WTC11 (cell line): Measurements from ENCODE around the gene A1CF. TPM values are rescaled to one million over a fixed set of nuclear protein-coding genes. Genes with fewer than 3 reads are reported as not detected.

Source experiments
- ATAC-seq: fragments of 200-7000 bp; cut with Tn5 transposase; 2 replicates; pipeline ENCODE4 v1.10.0; 2021; ENCODE audit warnings: mild to moderate bottlenecking, moderate library complexity
- CTCF ChIA-PET: fragments of 300-600 bp; sonication (Branson Sonifier 250); formaldehyde crosslinking; loops from one replicate; lab custom pipeline; 2021; ENCODE audit warnings: antibody characterized with exemption; lab: Charles Lee
- POLR2A ChIA-PET: fragments of 350-600 bp; sonication (Branson Sonifier 250); formaldehyde crosslinking; loops from one replicate; lab custom pipeline; 2021; ENCODE audit warnings: antibody characterized with exemption; lab: Charles Lee
- DNase-seq: peaks from one replicate; pipeline ENCODE4 v3.0.0; 2021; ENCODE audit warnings: low spot score
- H3K27ac Mint-ChIP-seq: 2 replicates; pipeline ENCODE4 v1.8.0; 2021; ENCODE audit warnings: mixed read lengths
- H3K27me3 Mint-ChIP-seq: 2 replicates; pipeline ENCODE4 v1.8.0; 2021; ENCODE audit warnings: low read depth, mild to moderate bottlenecking, moderate library complexity, mixed read lengths
- H3K36me3 Mint-ChIP-seq: 2 replicates; pipeline ENCODE4 v1.8.0; 2021; ENCODE audit warnings: mixed read lengths
- H3K4me1 Mint-ChIP-seq: 2 replicates; pipeline ENCODE4 v1.8.0; 2022; ENCODE audit warnings: mixed read lengths
- H3K4me3 Mint-ChIP-seq: 2 replicates; pipeline ENCODE4 v1.8.0; 2021; ENCODE audit warnings: mild to moderate bottlenecking, moderate library complexity, mixed read lengths
- H3K9me3 Mint-ChIP-seq: 2 replicates; pipeline ENCODE4 v1.8.0; 2021; ENCODE audit warnings: mixed read lengths
- AFF4 ChIP-seq: sonication (generic); formaldehyde crosslinking; IDR thresholded peaks from 2 replicates; pipeline ENCODE4 v1.8.1; 2023; ENCODE audit warnings: mild to moderate bottlenecking, missing genetic modification reagents, borderline replicate concordance
- ATF3 ChIP-seq: sonication (generic); formaldehyde crosslinking; conservative IDR thresholded peaks from 2 replicates; pipeline ENCODE4 v1.8.1; 2022; ENCODE audit warnings: mild to moderate bottlenecking, missing genetic modification reagents
- ATF6 ChIP-seq: sonication (generic); formaldehyde crosslinking; IDR thresholded peaks from 2 replicates; pipeline ENCODE4 v1.8.1; 2023; ENCODE audit warnings: mild to moderate bottlenecking, missing genetic modification reagents
- CDX4 ChIP-seq: fragments of 250-450 bp; sonication (Bioruptor Pico); IDR thresholded peaks from 2 replicates; pipeline ENCODE4 v1.9.0; 2021; ENCODE audit warnings: moderate library complexity, mild to moderate bottlenecking, inconsistent platforms, borderline replicate concordance
- JAZF1 ChIP-seq: fragments of 250-450 bp; sonication (Bioruptor Pico); IDR thresholded peaks from 2 replicates; pipeline ENCODE4 v1.9.0; 2021; ENCODE audit warnings: moderate library complexity, mild to moderate bottlenecking, inconsistent platforms
- MXD4 ChIP-seq: fragments of 250-450 bp; sonication (Bioruptor Pico); IDR thresholded peaks from 2 replicates; pipeline ENCODE4 v1.8.0; 2021; ENCODE audit warnings: mild to moderate bottlenecking, moderate library complexity, borderline replicate concordance
- MYBL2 ChIP-seq: sonication (generic); formaldehyde crosslinking; IDR thresholded peaks from 2 replicates; pipeline ENCODE4 v1.8.1; 2023; ENCODE audit warnings: mild to moderate bottlenecking, moderate library complexity, missing genetic modification reagents
- ZNF281 ChIP-seq: sonication (generic); formaldehyde crosslinking; IDR thresholded peaks from 2 replicates; pipeline ENCODE4 v1.8.0; 2023; ENCODE audit warnings: mild to moderate bottlenecking, missing genetic modification reagents
- ZNF416 ChIP-seq: fragments of 250-450 bp; sonication (Bioruptor Pico); IDR thresholded peaks from 2 replicates; pipeline ENCODE4 v1.9.0; 2021; ENCODE audit warnings: mild to moderate bottlenecking, inconsistent platforms
- ZNF423 ChIP-seq: fragments of 250-450 bp; sonication (Bioruptor Pico); IDR thresholded peaks from 2 replicates; pipeline ENCODE4 v2.1.2; 2022; ENCODE audit warnings: mild to moderate bottlenecking, moderate library complexity
- ZNF425 ChIP-seq: fragments of 250-450 bp; sonication (Bioruptor Pico); conservative IDR thresholded peaks from 2 replicates; pipeline ENCODE4 v1.9.0; 2021; ENCODE audit warnings: mild to moderate bottlenecking
- total RNA-seq: library from RNA; stranded (reverse); gene quantifications from 3 replicates; pipeline ENCODE4 v1.2.3, GENCODE V29; 2021

The A1CF gene
- total RNA-seq, 1 experiment from 2014 or later, result 0.07 TPM

GRCh38 chr10:50862719-50863118, 22.7 kb downstream of the A1CF start:
- no peak overlapping the region for H3K27ac Mint-ChIP-seq
- CTCF ChIA-PET, result no interaction called here

More at GRCh38 chr10:50862719-50863118, 22.7 kb downstream of the A1CF start:
- H3K27me3 Mint-ChIP-seq, result no peaks in the 10 kb centered on the region; the same call in 1 of the 2 replicates
- H3K4me3 Mint-ChIP-seq, result no peak overlapping the region
- H3K9me3 Mint-ChIP-seq, result no peaks in the 10 kb centered on the region
- TF ChIP-seq ATF3 (CRISPR knock-in tag), result no peak
- TF ChIP-seq ATF6 (CRISPR knock-in tag), result no peak
- TF ChIP-seq JAZF1, result no peak
- TF ChIP-seq AFF4 (CRISPR knock-in tag), result no peak
- no peak for TF ChIP-seq MXD4 (CRISPR knock-in tag)
- no peak for TF ChIP-seq MYBL2
- no peak for TF ChIP-seq ZNF423 (CRISPR knock-in tag)
- TF ChIP-seq ZNF281 (CRISPR knock-in tag), result no peak
- TF ChIP-seq ZNF425 (CRISPR knock-in tag), result no peak
- no peak for TF ChIP-seq ZNF416 (CRISPR knock-in tag)
- no peak for TF ChIP-seq CDX4
- DNase-seq (no peak), ATAC-seq (no peak)
- H3K4me1 Mint-ChIP-seq, result peaks cover 9% of the 10 kb centered on the region
- POLR2A ChIA-PET, result no interaction called here
- no peaks in the 10 kb centered on the region for H3K36me3 Mint-ChIP-seq
